AG09309 (cell line): ENCODE measurements around the gene RAB9B.

Source experiments
- DNase-seq: peaks from one replicate; pipeline ENCODE4 v3.0.0-alpha.2; 2010; ENCODE audit warnings: low read depth
- H3K4me3 ChIP-seq: 2 replicates; pipeline ENCODE4 v1.5.1; 2011; ENCODE audit warnings: mild to moderate bottlenecking, low read depth, low read length, moderate library complexity; ENCODE audit not compliant: control insufficient read depth
- TF ChIP-seq, protein P1 (sequence below): IDR thresholded peaks from 2 replicates; pipeline ENCODE4 v1.5.1; 2011; ENCODE audit warnings: mild to moderate bottlenecking, low read depth, low read length, inconsistent platforms; ENCODE audit not compliant: insufficient read depth, control insufficient read depth; ENCODE audit errors: missing control alignments

The RAB9B gene

DNA sequence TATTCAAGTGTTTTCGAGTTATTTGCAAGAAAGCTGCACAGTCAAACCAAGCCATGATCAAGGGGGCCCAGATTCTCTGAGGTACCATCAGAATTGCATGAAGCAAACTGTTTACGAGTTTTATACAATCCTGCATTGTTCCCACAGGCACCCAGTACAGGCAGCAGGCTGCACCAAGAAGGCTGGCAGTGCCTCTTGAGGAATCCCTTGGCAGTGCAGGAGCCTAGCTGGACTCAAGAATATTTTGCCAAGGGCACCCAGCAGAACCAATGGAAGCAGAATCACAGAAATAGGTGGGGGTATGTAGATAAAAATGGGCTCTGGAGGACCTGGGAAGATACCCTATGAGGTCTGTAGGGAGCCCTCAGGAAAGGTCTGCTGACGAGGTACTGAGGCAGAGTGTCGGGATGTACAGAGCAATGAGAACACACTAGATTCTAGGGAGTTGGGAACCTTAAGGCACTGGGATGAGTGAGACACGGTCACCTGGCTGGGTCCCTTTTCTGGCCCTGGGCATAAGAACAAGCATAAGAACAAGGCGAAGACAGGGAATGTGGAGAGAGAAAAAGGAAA is 57.9 kb downstream of the RAB9B start:
- peak; percentile 10 for DNase-seq
- H3K4me3 ChIP-seq: no peak overlapping the region
- TF ChIP-seq, protein P1, sequence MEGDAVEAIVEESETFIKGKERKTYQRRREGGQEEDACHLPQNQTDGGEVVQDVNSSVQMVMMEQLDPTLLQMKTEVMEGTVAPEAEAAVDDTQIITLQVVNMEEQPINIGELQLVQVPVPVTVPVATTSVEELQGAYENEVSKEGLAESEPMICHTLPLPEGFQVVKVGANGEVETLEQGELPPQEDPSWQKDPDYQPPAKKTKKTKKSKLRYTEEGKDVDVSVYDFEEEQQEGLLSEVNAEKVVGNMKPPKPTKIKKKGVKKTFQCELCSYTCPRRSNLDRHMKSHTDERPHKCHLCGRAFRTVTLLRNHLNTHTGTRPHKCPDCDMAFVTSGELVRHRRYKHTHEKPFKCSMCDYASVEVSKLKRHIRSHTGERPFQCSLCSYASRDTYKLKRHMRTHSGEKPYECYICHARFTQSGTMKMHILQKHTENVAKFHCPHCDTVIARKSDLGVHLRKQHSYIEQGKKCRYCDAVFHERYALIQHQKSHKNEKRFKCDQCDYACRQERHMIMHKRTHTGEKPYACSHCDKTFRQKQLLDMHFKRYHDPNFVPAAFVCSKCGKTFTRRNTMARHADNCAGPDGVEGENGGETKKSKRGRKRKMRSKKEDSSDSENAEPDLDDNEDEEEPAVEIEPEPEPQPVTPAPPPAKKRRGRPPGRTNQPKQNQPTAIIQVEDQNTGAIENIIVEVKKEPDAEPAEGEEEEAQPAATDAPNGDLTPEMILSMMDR: peak; percentile 61

DNA sequence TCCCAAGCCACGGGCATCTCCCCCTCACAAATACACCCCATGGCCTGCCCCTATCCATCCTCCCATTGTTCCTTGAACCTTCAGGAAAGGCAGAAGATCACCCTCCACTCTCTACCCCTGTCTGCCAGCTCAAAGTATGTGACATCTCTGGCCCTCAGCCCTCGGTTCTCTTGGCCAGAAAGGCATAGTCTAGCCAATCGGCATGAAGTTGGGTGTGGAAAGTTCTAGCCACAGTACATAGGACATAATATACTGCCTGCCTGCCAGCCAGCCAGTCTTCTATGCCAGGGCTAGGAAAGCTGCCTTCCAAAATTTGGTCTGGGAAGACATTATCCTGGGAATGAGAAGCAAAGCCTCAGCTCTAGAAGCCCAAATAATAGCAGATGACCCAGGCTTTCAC is 58.6 kb downstream of the RAB9B start:
- H3K4me3 ChIP-seq: no peak overlapping the region
- TF ChIP-seq, protein P1: no peak
- DNase-seq: no peak
